Measurements from ENCODE around the gene WHRN. TPM values are rescaled to one million over a fixed set of nuclear protein-coding genes. Genes with fewer than 3 reads are reported as not detected.

WHRN gene
- total and polyA plus RNA-seq, 2 experiments from 2014 or later = 8.3 to 8.9 TPM

DNA sequence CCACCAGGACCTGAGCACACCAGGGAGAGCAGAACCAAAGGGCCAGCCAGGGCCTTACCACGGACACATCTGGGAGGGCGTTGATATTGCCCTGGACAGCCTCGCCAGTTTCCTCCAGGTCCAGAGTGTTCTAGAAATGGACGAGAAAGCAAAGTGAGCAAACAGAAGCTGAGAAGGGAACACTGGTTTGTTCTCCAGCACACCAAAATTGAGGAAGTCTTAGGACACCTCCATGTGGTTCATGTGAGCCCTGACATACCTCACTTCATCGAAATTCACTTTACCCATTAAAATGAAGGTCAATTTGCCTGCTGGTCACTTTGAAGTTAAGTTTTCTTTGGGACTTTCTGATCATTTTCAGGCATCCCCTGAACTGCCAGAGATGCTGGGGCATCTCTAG, 97.4 kb downstream of the WHRN start (continued):
- TF ChIP-seq, protein P1, sequence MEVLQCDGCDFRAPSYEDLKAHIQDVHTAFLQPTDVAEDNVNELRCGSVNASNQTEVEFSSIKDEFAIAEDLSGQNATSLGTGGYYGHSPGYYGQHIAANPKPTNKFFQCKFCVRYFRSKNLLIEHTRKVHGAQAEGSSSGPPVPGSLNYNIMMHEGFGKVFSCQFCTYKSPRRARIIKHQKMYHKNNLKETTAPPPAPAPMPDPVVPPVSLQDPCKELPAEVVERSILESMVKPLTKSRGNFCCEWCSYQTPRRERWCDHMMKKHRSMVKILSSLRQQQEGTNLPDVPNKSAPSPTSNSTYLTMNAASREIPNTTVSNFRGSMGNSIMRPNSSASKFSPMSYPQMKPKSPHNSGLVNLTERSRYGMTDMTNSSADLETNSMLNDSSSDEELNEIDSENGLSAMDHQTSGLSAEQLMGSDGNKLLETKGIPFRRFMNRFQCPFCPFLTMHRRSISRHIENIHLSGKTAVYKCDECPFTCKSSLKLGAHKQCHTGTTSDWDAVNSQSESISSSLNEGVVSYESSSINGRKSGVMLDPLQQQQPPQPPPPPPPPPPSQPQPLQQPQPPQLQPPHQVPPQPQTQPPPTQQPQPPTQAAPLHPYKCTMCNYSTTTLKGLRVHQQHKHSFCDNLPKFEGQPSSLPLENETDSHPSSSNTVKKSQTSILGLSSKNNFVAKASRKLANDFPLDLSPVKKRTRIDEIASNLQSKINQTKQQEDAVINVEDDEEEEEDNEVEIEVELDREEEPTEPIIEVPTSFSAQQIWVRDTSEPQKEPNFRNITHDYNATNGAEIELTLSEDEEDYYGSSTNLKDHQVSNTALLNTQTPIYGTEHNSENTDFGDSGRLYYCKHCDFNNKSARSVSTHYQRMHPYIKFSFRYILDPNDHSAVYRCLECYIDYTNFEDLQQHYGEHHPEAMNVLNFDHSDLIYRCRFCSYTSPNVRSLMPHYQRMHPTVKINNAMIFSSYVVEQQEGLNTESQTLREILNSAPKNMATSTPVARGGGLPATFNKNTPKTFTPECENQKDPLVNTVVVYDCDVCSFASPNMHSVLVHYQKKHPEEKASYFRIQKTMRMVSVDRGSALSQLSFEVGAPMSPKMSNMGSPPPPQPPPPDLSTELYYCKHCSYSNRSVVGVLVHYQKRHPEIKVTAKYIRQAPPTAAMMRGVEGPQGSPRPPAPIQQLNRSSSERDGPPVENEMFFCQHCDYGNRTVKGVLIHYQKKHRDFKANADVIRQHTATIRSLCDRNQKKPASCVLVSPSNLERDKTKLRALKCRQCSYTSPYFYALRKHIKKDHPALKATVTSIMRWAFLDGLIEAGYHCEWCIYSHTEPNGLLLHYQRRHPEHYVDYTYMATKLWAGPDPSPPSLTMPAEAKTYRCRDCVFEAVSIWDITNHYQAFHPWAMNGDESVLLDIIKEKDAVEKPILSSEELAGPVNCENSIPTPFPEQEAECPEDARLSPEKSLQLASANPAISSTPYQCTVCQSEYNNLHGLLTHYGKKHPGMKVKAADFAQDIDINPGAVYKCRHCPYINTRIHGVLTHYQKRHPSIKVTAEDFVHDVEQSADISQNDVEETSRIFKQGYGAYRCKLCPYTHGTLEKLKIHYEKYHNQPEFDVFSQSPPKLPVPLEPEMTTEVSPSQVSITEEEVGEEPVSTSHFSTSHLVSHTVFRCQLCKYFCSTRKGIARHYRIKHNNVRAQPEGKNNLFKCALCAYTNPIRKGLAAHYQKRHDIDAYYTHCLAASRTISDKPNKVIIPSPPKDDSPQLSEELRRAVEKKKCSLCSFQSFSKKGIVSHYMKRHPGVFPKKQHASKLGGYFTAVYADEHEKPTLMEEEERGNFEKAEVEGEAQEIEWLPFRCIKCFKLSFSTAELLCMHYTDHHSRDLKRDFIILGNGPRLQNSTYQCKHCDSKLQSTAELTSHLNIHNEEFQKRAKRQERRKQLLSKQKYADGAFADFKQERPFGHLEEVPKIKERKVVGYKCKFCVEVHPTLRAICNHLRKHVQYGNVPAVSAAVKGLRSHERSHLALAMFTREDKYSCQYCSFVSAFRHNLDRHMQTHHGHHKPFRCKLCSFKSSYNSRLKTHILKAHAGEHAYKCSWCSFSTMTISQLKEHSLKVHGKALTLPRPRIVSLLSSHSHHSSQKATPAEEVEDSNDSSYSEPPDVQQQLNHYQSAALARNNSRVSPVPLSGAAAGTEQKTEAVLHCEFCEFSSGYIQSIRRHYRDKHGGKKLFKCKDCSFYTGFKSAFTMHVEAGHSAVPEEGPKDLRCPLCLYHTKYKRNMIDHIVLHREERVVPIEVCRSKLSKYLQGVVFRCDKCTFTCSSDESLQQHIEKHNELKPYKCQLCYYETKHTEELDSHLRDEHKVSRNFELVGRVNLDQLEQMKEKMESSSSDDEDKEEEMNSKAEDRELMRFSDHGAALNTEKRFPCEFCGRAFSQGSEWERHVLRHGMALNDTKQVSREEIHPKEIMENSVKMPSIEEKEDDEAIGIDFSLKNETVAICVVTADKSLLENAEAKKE (CRISPR knock-in tag; IDR thresholded peaks at IDR 0.05) = no peak
- TF ChIP-seq EZH2 (IDR thresholded peaks at IDR 0.05; ENCODE audit: low read depth, unreplicated experiment) (no peak), EZH2phosphoT487 (IDR thresholded peaks at IDR 0.05; ENCODE audit: unreplicated experiment) (no peak), CTCF (conservative IDR thresholded peaks at IDR 0.05; ENCODE audit: low read depth in 2 of 2) (no peak), ZNF114 (CRISPR knock-in tag; IDR thresholded peaks at IDR 0.05) (no peak), POLR2AphosphoS5 (IDR thresholded peaks at IDR 0.05; ENCODE audit: low read depth) (no peak)

DNA sequence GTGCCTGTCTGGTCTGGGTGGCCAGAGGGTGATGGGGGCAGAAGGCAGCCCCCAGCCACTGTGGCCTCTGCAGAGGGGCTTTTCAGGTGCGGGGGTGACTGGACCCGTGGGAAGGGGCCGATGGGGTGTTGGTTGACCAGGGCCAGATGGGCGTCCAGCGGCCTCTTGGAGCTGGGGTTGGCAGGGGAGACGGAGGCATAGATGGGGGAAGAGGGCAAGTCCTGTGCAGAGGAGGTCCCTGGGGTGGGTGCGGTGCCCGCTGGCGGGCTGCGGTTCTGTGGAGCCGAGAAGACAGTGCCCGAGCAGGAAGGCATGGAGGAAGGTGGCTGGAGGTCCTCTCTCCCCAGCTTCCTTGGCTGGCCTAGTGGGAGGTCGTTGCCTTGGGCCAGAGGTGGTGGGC, 98.8 kb downstream of the WHRN start:
- Mint-ChIP-seq H3K4me1 (peaks cover 28% of the 10 kb centered on the region), H3K27ac (no peak overlapping the region), H3K27me3 (ENCODE audit: insufficient read depth, low read depth, poor library complexity) (peaks cover 11% of the 10 kb centered on the region), H3K4me3 (no peak overlapping the region), H3K36me3 (ENCODE audit: low read depth) (no peaks in the 10 kb centered on the region), H3K9me3 (no peaks in the 10 kb centered on the region)
- no peaks in the 10 kb centered on the region for H3K27me3 ChIP-seq (ENCODE audit: insufficient read depth)
- H3K4me1 ChIP-seq (ENCODE audit: insufficient read depth) = peaks cover 12% of the 10 kb centered on the region; the same call in 1 of the 2 replicates
- no peaks in the 10 kb centered on the region for H3F3A ChIP-seq (replicated peaks; ENCODE audit: low read depth)
- H4K20me1 ChIP-seq (replicated peaks; ENCODE audit: insufficient read depth) = no peaks in the 10 kb centered on the region
- no peak overlapping the region for H3K4me3 ChIP-seq
- no peaks in the 10 kb centered on the region for H3K79me2 ChIP-seq (replicated peaks; ENCODE audit: insufficient read depth)
- no peaks in the 10 kb centered on the region for H3K36me3 ChIP-seq (ENCODE audit: insufficient read depth)
- H3K4me2 ChIP-seq = no peak overlapping the region
- ATAC-seq (no peak), DNase-seq (ENCODE audit: low spot score) (no peak)
- H3K27ac ChIP-seq (ENCODE audit: low read depth) = no peak overlapping the region
- no peak overlapping the region for H2AFZ ChIP-seq
- no peaks in the 10 kb centered on the region for H3K9me2 ChIP-seq (ENCODE audit: insufficient read depth)
- TF ChIP-seq NANOG (IDR thresholded peaks at IDR 0.05; ENCODE audit: borderline replicate concordance) = no peak
- TF ChIP-seq ZNF331 (CRISPR knock-in tag; IDR thresholded peaks at IDR 0.05; ENCODE audit: low read depth) = no peak
- TF ChIP-seq, protein P1 (CRISPR knock-in tag; IDR thresholded peaks at IDR 0.05) = no peak

Data from GM23338 (cell line).